Brain microvascular endothelial cell (primary cell): Measurements from ENCODE around the gene NDST3.

Source experiments
- DNase-seq: peaks from one replicate; pipeline ENCODE4 v3.0.0-alpha.2; 2020
- H3K27ac ChIP-seq: fragments of 250-450 bp; sonication (Bioruptor Pico); 2 replicates; pipeline ENCODE4 v1.5.1; 2020; ENCODE audit warnings: mild to moderate bottlenecking, moderate library complexity
- H3K27me3 ChIP-seq: fragments of 250-450 bp; sonication (Bioruptor Pico); replicated peaks from 2 replicates; pipeline ENCODE4 v1.5.1; 2020; ENCODE audit warnings: mild to moderate bottlenecking
- H3K36me3 ChIP-seq: fragments of 250-450 bp; sonication (Bioruptor Pico); replicated peaks from 2 replicates; pipeline ENCODE4 v1.5.1; 2020; ENCODE audit warnings: mild to moderate bottlenecking
- H3K4me3 ChIP-seq: 2 replicates; pipeline ENCODE4 v1.5.1; 2011; ENCODE audit warnings: low read depth, mild to moderate bottlenecking, control low read depth, low read length, moderate library complexity
- CTCF ChIP-seq: IDR thresholded peaks from 2 replicates; pipeline ENCODE4 v1.5.1; 2011; ENCODE audit warnings: low read depth, mild to moderate bottlenecking, moderate library complexity, low read length, control low read depth, inconsistent platforms; ENCODE audit errors: missing control alignments
- in situ Hi-C: cut with HindIII; loops from 2 replicates; pipeline ENCODE4 v1.10.0; 2017; ENCODE audit warnings: low sequenced_read_pairs, low pct_ligation_motif_present

The NDST3 gene

GRCh38 chr4:118139241-118139640, 105.0 kb downstream of the NDST3 start:
- in situ Hi-C loops = no loop called here
- no peak for DNase-seq
- Histone ChIP-seq H3K27ac (no peak overlapping the region), H3K4me3 (no peak overlapping the region), H3K27me3 (no peaks in the 10 kb centered on the region), H3K36me3 (no peaks in the 10 kb centered on the region)
- no peak for TF ChIP-seq CTCF

- in situ Hi-C loops = no loop called here
- H3K4me3 ChIP-seq = no peak overlapping the region
- H3K27me3 ChIP-seq = no peaks in the 10 kb centered on the region
- no peak for TF ChIP-seq CTCF
- no peak for DNase-seq
- no peaks in the 10 kb centered on the region for H3K36me3 ChIP-seq
- no peak overlapping the region for H3K27ac ChIP-seq
Observed at GRCh38 chr4:118141240-118141639, 107.0 kb downstream of the NDST3 start.

GRCh38 chr4:118154649-118155048, 120.4 kb downstream of the NDST3 start:
- in situ Hi-C loops = no loop called here
- peak; percentile 77 for DNase-seq
- TF ChIP-seq CTCF = no peak
- no peaks in the 10 kb centered on the region for H3K36me3 ChIP-seq
- no peak overlapping the region for H3K4me3 ChIP-seq
- H3K27ac ChIP-seq = no peak overlapping the region
- no peaks in the 10 kb centered on the region for H3K27me3 ChIP-seq

- no peaks in the 10 kb centered on the region for H3K36me3 ChIP-seq
- no peak overlapping the region for H3K4me3 ChIP-seq
- no peak for DNase-seq
- H3K27me3 ChIP-seq = no peaks in the 10 kb centered on the region
- in situ Hi-C loops = no loop called here
- H3K27ac ChIP-seq = no peak overlapping the region
- TF ChIP-seq CTCF = no peak
Observed at GRCh38 chr4:118155516-118155915, 121.2 kb downstream of the NDST3 start.

GRCh38 chr4:118158763-118159375, 124.6 kb downstream of the NDST3 start:
- DNase-seq = no peak
- H3K27me3 ChIP-seq = no peaks in the 10 kb centered on the region
- H3K36me3 ChIP-seq = no peaks in the 10 kb centered on the region
- in situ Hi-C loops = no loop called here
- TF ChIP-seq CTCF = no peak
- no peak overlapping the region for H3K4me3 ChIP-seq
- H3K27ac ChIP-seq = no peak overlapping the region

- Histone ChIP-seq H3K27ac (no peak overlapping the region), H3K4me3 (no peak overlapping the region), H3K27me3 (no peaks in the 10 kb centered on the region), H3K36me3 (no peaks in the 10 kb centered on the region)
- no peak for DNase-seq
- in situ Hi-C loops = no loop called here
- no peak for TF ChIP-seq CTCF
Observed at GRCh38 chr4:118167306-118167705, 133.0 kb downstream of the NDST3 start.
